ENCODE data around the gene STON2.
"Not testable (repeated sequence)": the region's sequence is repeated elsewhere in the genome, so short reads cannot be mapped to it uniquely, and the experiment has no call there.

STON2 gene

GRCh38 chr14:81382517-81383225 lies 17.5 kb downstream of the STON2 start:
- DNase-seq: no peak

GRCh38 chr14:81380009-81380408 lies 20.1 kb downstream of the STON2 start:
- not testable (repeated sequence) for DNase-seq

- DNase-seq: no peak
Observed at GRCh38 chr14:81371802-81372201, 28.3 kb downstream of the STON2 start.

- no peak for DNase-seq
Observed at GRCh38 chr14:81367563-81367962, 32.6 kb downstream of the STON2 start.

GRCh38 chr14:81366884-81367283 lies 33.2 kb downstream of the STON2 start:
- no peak for DNase-seq

GRCh38 chr14:81366214-81366613 lies 33.9 kb downstream of the STON2 start:
- no peak for DNase-seq

GRCh38 chr14:81363746-81364378 lies 36.3 kb downstream of the STON2 start:
- no peak for DNase-seq

GRCh38 chr14:81353691-81354323 lies 46.3 kb downstream of the STON2 start:
- no peak for DNase-seq

- no peak for DNase-seq
Observed at GRCh38 chr14:81352413-81352812, 47.7 kb downstream of the STON2 start.

GRCh38 chr14:81351205-81351604 lies 48.9 kb downstream of the STON2 start:
- DNase-seq: no peak

- DNase-seq: no peak
Observed at GRCh38 chr14:81350344-81351130, 49.6 kb downstream of the STON2 start.

GRCh38 chr14:81348061-81348460 lies 52.1 kb downstream of the STON2 start:
- DNase-seq: no peak

GRCh38 chr14:81345781-81346180 lies 54.3 kb downstream of the STON2 start:
- DNase-seq: no peak

GRCh38 chr14:81344481-81345160 lies 55.5 kb downstream of the STON2 start:
- DNase-seq: no peak

- DNase-seq: no peak
Observed at GRCh38 chr14:81343701-81344100, 56.4 kb downstream of the STON2 start.

GRCh38 chr14:81342850-81343580 lies 57.1 kb downstream of the STON2 start:
- DNase-seq: no peak

GRCh38 chr14:81341781-81342180 lies 58.3 kb downstream of the STON2 start:
- DNase-seq: no peak

GRCh38 chr14:81341370-81341769 lies 58.8 kb downstream of the STON2 start:
- no peak for DNase-seq

GRCh38 chr14:81340201-81340600 lies 59.9 kb downstream of the STON2 start:
- DNase-seq: no peak

- no peak for DNase-seq
Observed at GRCh38 chr14:81337073-81337472, 63.1 kb downstream of the STON2 start.

GRCh38 chr14:81336009-81336408 lies 64.1 kb downstream of the STON2 start:
- DNase-seq: no peak

GRCh38 chr14:81332725-81333124 lies 67.4 kb downstream of the STON2 start:
- no peak for DNase-seq
